Measurements from ENCODE around the gene PTPRS. TPM values are rescaled to one million over a fixed set of nuclear protein-coding genes. Genes with fewer than 3 reads are reported as not detected.
"Not testable (repeated sequence)": the region's sequence is repeated elsewhere in the genome, so short reads cannot be mapped to it uniquely, and the experiment has no call there.

The PTPRS gene
- polyA plus RNA-seq, 1 experiment: 40.1 TPM

GRCh38 chr19:5367530-5368133 lies 27.0 kb upstream of the PTPRS start:
- no peaks in the 10 kb centered on the region for H3K36me3 ChIP-seq (ENCODE audit: control insufficient read depth, insufficient read depth, low read length)
- no peak overlapping the region for H3K4me3 ChIP-seq (ENCODE audit: low read depth, low read length)
- H3K27me3 ChIP-seq (ENCODE audit: control insufficient read depth, insufficient read depth, low read length): no peaks in the 10 kb centered on the region
- ChIA-PET CTCF (interaction anchor here (1.0 kb wide), 1 partner anchor 49 kb away, joined by 3 read pairs; no protein-coding TSS in a partner anchor), POLR2A (no interaction called here)
- DNase-seq (ENCODE audit: low read depth): no peak
- no peak for TF ChIP-seq CTCF (IDR thresholded peaks at IDR 0.05; ENCODE audit: insufficient read depth, low read depth, low read length)

- no peak for DNase-seq (ENCODE audit: low read depth)
- Histone ChIP-seq H3K27me3 (ENCODE audit: control insufficient read depth, insufficient read depth, low read length) (no peaks in the 10 kb centered on the region), H3K36me3 (ENCODE audit: control insufficient read depth, insufficient read depth, low read length) (no peaks in the 10 kb centered on the region), H3K4me3 (ENCODE audit: low read depth, low read length) (no peak overlapping the region)
- TF ChIP-seq CTCF (IDR thresholded peaks at IDR 0.05; ENCODE audit: insufficient read depth, low read depth, low read length): no peak
- POLR2A ChIA-PET: no interaction called here
- CTCF ChIA-PET: no interaction called here
Observed at GRCh38 chr19:5365905-5366304, 25.3 kb upstream of the PTPRS start.

- H3K4me3 ChIP-seq (ENCODE audit: low read depth, low read length): no peak overlapping the region
- ChIA-PET POLR2A (no interaction called here), CTCF (interaction anchor here (1.6 kb wide), 1 partner anchor 10 kb away, joined by 4 read pairs; no protein-coding TSS in a partner anchor)
- TF ChIP-seq CTCF (IDR thresholded peaks at IDR 0.05; ENCODE audit: insufficient read depth, low read depth, low read length): no peak
- no peaks in the 10 kb centered on the region for H3K27me3 ChIP-seq (ENCODE audit: control insufficient read depth, insufficient read depth, low read length)
- no peaks in the 10 kb centered on the region for H3K36me3 ChIP-seq (ENCODE audit: control insufficient read depth, insufficient read depth, low read length)
- no peak for DNase-seq (ENCODE audit: low read depth)
Observed at GRCh38 chr19:5364674-5365073, 24.1 kb upstream of the PTPRS start.

GRCh38 chr19:5361839-5362238 lies 21.2 kb upstream of the PTPRS start:
- DNase-seq (ENCODE audit: low read depth); CTCF ChIA-PET: not testable (repeated sequence)

GRCh38 chr19:5361407-5361806 lies 20.8 kb upstream of the PTPRS start:
- ChIA-PET POLR2A (no interaction called here), CTCF (interaction anchor here (0.9 kb wide), 1 partner anchor 21 kb away, joined by 3 read pairs; the partner anchor contains the start of gene PTPRS)

More at GRCh38 chr19:5361839-5362238, 21.2 kb upstream of the PTPRS start:
- H3K27me3 ChIP-seq (ENCODE audit: control insufficient read depth, insufficient read depth, low read length); POLR2A ChIA-PET; H3K36me3 ChIP-seq (ENCODE audit: control insufficient read depth, insufficient read depth, low read length); H3K4me3 ChIP-seq (ENCODE audit: low read depth, low read length): not testable (repeated sequence)

More at GRCh38 chr19:5361407-5361806, 20.8 kb upstream of the PTPRS start:
- TF ChIP-seq CTCF (IDR thresholded peaks at IDR 0.05; ENCODE audit: insufficient read depth, low read depth, low read length): no peak
- no peak for DNase-seq (ENCODE audit: low read depth)
- Histone ChIP-seq H3K27me3 (ENCODE audit: control insufficient read depth, insufficient read depth, low read length) (no peaks in the 10 kb centered on the region; the same call in 1 of the 2 replicates), H3K36me3 (ENCODE audit: control insufficient read depth, insufficient read depth, low read length) (no peaks in the 10 kb centered on the region), H3K4me3 (ENCODE audit: low read depth, low read length) (no peak overlapping the region)

Data from BJ (cell line).